ENCODE data around the gene DSCAML1.

The DSCAML1 gene

DNA sequence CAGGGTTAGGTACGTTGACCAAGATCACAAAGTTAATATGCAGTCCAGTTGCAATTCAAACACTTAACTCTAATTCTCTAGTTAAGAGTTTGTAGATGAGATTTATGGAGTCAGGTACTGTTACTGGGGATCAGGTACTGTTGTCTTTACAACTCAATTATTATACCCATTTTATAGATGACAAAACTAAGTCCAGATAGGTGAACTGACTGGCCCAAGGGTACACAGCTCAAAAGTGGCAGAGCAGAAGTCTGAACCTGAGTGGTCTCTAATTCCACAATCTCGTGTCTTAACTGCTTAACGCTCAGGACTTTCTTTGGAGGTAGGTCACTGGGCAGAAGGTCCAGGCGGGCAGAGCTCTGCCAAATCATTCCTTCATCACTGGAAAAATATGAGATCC is 77.5 kb downstream of the DSCAML1 start:
- DNase-seq: no peak

DNA sequence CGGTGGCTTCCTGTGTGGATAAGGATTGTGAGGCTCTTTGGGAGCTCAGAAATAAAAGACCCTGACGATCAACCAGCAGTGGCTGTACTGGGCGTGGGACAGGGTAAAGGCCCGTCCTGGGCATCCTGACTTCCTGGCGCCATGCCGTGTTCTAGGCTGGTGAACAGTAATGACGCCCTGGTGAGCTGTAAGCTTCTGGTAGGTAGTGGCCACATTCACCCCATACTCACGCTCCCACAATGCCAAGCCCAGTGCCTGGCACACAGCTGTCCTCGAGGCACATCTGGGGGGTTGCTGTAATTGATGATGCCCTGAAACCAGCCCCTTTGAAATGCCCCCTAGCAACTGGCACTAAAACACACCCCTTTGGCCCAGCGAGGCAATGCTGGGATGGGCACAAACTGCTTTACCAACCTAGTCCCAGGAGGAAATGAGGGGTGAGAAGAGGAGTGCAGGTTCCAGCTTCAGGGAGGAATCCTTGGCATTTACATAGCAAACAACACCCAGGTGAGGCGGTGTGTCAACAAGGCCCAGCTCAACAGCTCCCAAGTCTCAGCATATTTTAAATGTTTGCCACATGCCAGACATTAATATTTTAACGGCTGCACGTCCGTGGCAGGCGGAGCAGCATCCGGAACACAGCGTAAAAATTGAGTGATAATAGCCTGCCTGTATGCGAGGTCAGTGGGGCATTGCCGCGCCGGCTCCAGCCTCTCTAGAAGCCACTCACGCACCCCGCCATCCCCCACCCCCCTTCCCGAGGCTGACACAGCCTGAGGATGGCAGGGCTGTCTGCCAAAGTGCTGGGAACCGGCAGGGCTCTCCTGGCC is 79.3 kb downstream of the DSCAML1 start:
- peak; percentile 96 for DNase-seq

GRCh38 chr11:117716521-117717440 is 80.2 kb downstream of the DSCAML1 start:
- peak; percentile 17 for DNase-seq

DNA sequence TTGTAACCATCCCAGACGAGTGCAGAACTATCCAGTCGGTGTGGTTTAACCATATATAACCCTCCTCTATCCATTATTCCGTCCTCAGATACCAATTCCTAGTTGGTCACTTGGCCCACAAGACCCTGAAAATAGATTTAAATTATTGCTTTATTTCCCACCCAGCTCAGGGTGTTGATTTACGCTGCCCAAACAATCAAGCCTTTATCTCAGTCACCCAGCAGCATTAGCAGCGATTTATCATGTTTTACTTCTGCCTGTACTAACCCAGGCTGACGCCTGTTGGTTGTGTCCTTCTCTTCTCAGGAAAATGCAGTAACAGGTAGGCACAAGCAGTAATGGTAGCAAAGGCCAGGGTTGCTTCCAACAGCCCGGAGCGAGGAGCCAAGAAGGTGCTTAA is 81.2 kb downstream of the DSCAML1 start:
- DNase-seq: no peak

GRCh38 chr11:117713538-117713991 is 83.5 kb downstream of the DSCAML1 start:
- peak; percentile 61 for DNase-seq

- no peak for DNase-seq
Measured at GRCh38 chr11:117712530-117712929, 84.5 kb downstream of the DSCAML1 start.

DNA sequence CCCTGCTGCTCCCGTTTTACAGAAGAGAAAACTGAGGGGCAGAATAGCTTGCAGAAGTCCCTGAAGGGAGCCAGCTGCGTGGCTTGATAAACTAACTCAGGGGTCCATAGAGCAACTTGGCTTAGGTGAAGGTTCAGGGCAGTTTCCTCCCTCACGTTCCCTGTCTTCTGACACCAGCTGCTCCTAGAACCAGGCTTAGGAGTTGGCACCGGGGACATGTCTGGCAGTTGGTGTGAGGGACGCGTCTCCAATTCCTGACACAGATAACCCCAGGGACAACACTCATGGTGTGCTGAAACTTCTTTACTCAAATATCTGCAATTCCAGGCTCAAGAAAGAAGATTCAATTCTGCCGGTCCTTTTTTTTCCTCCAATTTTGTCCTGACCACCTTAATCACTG is 85.7 kb downstream of the DSCAML1 start:
- no peak for DNase-seq

- DNase-seq: no peak
Measured at GRCh38 chr11:117710211-117710610, 86.8 kb downstream of the DSCAML1 start.

- no peak for DNase-seq
Measured at GRCh38 chr11:117706322-117706814, 90.6 kb downstream of the DSCAML1 start.

GRCh38 chr11:117705866-117706265 is 91.2 kb downstream of the DSCAML1 start:
- no peak for DNase-seq

- peak; percentile 33 for DNase-seq
Measured at GRCh38 chr11:117704395-117705100, 92.5 kb downstream of the DSCAML1 start.

DNA sequence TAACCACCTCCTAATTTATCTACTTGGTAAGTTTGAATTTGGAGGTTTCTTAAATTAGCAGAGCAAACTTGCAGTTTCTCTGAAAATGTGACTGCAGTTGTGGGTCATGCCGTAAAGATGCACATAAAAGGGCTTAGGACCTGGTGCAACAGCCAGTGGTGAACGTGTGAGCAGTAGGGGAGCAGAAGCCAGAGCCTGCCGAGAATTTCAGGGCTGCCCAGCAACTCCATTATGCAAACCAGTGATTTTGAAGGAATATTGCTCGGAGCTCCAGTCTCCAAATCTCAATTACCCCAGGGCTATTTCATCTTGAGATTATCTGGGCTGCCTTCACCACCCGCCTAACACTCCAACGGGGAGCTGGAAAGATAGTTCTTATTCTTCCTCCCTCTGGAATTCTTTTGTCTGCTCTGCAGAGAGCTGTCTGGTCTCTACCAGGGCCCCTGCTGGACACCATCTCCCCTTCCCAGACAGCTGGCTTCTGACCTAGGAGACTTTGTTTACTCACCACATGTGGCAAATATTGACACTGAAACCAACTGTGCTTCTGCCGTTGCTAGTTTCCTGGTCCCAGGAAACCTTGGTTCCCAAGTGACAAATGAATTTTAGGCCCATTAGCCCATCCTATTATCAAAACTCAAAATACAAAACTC is 93.9 kb downstream of the DSCAML1 start:
- DNase-seq: peak; percentile 97

DNA sequence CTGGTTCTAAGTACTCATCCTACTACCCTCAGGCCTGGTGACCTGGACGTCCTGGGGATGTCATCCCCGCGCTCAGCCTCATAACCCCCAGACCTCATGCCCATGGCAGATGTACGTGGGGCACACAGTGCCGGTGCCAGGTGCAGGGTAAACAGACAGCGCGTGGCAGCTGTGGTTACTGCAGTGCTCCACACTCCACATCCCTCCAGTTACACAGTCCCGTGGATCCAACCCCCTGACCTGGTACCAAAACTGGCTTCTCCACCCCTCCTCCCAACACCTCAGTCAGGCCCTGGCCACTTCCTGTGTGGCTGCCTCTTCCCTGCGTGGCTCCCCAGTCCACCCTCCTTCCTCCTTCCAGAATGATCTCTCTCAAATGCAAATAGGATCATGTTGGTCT is 95.2 kb downstream of the DSCAML1 start:
- DNase-seq: peak; percentile 58

DNA sequence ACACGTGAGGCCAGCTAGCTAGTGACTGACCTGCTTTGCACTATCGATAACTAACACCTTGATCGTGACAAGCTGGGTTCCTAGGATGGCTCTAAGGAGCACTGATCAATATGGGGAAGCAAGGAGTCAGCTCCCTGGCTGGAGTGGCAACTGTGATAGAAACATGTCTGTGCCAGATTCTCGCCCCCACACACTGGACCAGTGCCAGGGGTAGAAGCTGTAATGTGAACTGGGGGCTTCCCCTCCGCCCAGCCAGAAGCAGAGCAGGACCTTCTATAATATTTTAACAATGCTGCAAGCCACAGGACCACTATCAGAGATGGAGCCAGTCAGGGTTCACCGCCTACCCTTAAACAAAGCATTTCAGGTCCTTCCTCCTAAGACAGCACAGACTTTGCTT is 96.5 kb downstream of the DSCAML1 start:
- no peak for DNase-seq

- no peak for DNase-seq
Measured at GRCh38 chr11:117697319-117697718, 99.7 kb downstream of the DSCAML1 start.

GRCh38 chr11:117696540-117696939 is 100.5 kb downstream of the DSCAML1 start:
- DNase-seq: peak; percentile 20

GRCh38 chr11:117693344-117693743 is 103.7 kb downstream of the DSCAML1 start:
- no peak for DNase-seq

- DNase-seq: no peak
Measured at GRCh38 chr11:117691516-117691915, 105.5 kb downstream of the DSCAML1 start.

- no peak for DNase-seq
Measured at GRCh38 chr11:117691218-117691514, 105.8 kb downstream of the DSCAML1 start.

DNA sequence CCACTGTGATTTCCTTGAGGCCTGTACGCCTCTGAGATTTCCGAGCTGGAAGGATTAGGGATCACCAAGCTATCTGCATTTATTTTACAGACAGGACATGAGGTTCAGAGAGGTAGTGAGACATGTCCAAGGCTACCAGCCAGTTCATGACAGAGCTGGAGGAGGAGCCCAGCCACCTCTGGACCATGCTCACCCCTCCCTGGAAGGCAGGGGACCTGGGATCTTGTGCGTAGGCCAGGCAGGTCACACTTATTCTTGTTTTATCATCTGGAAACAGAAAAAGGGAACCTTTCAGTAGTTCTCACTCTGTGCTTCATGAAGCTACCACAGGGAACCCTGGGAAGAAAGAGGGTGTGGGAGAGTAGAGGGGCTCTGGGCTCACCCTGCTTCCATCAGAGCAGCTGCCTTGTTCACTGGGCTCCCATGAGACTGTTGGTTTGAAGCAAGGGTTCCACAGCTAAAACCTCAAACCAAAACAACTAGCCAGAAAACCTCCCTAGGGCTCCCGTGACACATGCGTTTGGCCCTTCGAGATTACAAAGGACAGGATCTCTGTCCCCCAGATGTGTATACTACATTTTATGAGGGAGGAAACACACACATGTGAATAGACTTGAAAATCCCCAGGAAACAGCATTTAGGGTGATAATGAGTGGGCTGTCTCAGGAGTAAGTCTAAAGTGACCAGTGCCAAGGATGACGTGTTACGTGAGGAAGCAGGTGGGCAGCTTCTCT is 106.4 kb downstream of the DSCAML1 start:
- DNase-seq: no peak

DNA sequence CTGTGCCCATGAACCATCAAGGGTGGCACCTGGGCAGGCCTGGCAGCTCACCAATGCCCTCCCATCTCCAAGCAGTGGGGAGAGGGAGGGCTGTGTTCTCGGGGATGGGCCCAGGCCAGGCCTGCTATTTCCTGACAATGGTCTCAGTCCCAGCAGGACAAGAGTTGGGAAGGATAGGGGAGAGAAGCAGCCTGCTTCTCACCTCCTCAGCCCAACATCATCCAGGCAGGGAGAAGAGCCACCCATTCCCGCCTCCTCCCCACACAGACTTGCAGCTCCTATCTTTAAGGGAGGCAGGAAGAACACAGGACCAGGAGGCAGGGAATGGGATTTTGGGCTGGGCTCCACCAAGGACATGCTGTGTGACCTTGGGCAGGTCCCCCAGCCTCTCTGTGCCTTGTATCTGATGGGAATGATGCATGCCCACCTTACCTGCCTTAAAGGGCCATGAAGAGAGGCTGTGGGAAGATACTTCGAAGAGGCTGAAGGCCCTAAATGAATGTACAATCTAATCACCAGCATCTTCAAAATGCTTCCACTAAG is 108.7 kb downstream of the DSCAML1 start:
- no peak for DNase-seq

- DNase-seq: no peak
Measured at GRCh38 chr11:117687776-117688175, 109.2 kb downstream of the DSCAML1 start.

Measured in DMS53 (cell line).